HFFc6 (cell line): Measurements from ENCODE around the gene ANXA3. TPM values are rescaled to one million over a fixed set of nuclear protein-coding genes. Genes with fewer than 3 reads are reported as not detected.

Experiments
- DNase-seq: peaks from one replicate; pipeline ENCODE4 v3.0.0-alpha.2; 2018
- H3K27ac Mint-ChIP-seq: 2 replicates; pipeline ENCODE4 v1.8.0; 2020; ENCODE audit warnings: mild to moderate bottlenecking, mixed read lengths
- H3K27me3 Mint-ChIP-seq: 2 replicates; pipeline ENCODE4 v1.8.0; 2021; ENCODE audit warnings: mild to moderate bottlenecking, moderate library complexity, mixed read lengths; ENCODE audit not compliant: insufficient read depth
- H3K36me3 Mint-ChIP-seq: 2 replicates; pipeline ENCODE4 v1.8.0; 2021; ENCODE audit warnings: low read depth, mixed read lengths
- H3K4me1 Mint-ChIP-seq: 2 replicates; pipeline ENCODE4 v1.8.0; 2020; ENCODE audit warnings: low read depth, mixed read lengths
- H3K4me3 Mint-ChIP-seq: 2 replicates; pipeline ENCODE4 v1.8.0; 2020; ENCODE audit warnings: mild to moderate bottlenecking, moderate library complexity, mixed read lengths
- H3K9me3 Mint-ChIP-seq: 2 replicates; pipeline ENCODE4 v1.8.0; 2020; ENCODE audit warnings: mild to moderate bottlenecking, mixed read lengths
- CTCF ChIP-seq: fragments of 200-600 bp; sonication (generic); IDR thresholded peaks from 2 replicates; pipeline ENCODE4 v1.5.0; 2021; ENCODE audit warnings: antibody characterized with exemption, mild to moderate bottlenecking
- total RNA-seq, 6 experiments: library from RNA; stranded (reverse); fragmentation: NEBNext Ultra II Directional; extraction: Animal tissue kit (Norgen Biotek cat#: 25700); gene quantifications; 2 replicates in 1 of 6; 3 replicates in 5 of 6; pipeline ENCODE4 v1.2.3, GENCODE V29; 2021

The ANXA3 gene
- total RNA-seq, 6 experiments from 2014 or later = 1.5 to 3.0 (median 1.6) TPM

GRCh38 chr4:78520808-78521226 lies 30.8 kb upstream of the ANXA3 start:
- H3K4me1 Mint-ChIP-seq = peaks cover 33% of the 10 kb centered on the region
- DNase-seq = no peak
- peak overlapping the region; percentile 19; the same call in 1 of the 2 replicates for H3K27ac Mint-ChIP-seq
- H3K27me3 Mint-ChIP-seq = no peaks in the 10 kb centered on the region
- no peaks in the 10 kb centered on the region for H3K9me3 Mint-ChIP-seq
- TF ChIP-seq CTCF = no peak; the same call in 1 of the 2 replicates
- H3K36me3 Mint-ChIP-seq = no peaks in the 10 kb centered on the region
- peak overlapping the region; percentile 25; the same call in 1 of the 2 replicates for H3K4me3 Mint-ChIP-seq

GRCh38 chr4:78524009-78524408 lies 27.6 kb upstream of the ANXA3 start:
- TF ChIP-seq CTCF = no peak
- no peak for DNase-seq
- no peaks in the 10 kb centered on the region for H3K9me3 Mint-ChIP-seq
- H3K36me3 Mint-ChIP-seq = no peaks in the 10 kb centered on the region
- H3K27me3 Mint-ChIP-seq = no peaks in the 10 kb centered on the region
- H3K27ac Mint-ChIP-seq = no peak overlapping the region
- no peak overlapping the region for H3K4me3 Mint-ChIP-seq
- H3K4me1 Mint-ChIP-seq = peaks cover 18% of the 10 kb centered on the region

GRCh38 chr4:78525559-78525958 lies 26.0 kb upstream of the ANXA3 start:
- Mint-ChIP-seq H3K27ac (no peak overlapping the region), H3K9me3 (no peaks in the 10 kb centered on the region), H3K4me3 (no peak overlapping the region), H3K27me3 (no peaks in the 10 kb centered on the region), H3K36me3 (peaks cover 5% of the 10 kb centered on the region), H3K4me1 (peaks cover 12% of the 10 kb centered on the region)
- no peak for DNase-seq
- TF ChIP-seq CTCF = no peak

GRCh38 chr4:78527103-78527502 lies 24.5 kb upstream of the ANXA3 start:
- no peak for DNase-seq
- Mint-ChIP-seq H3K27me3 (no peaks in the 10 kb centered on the region), H3K4me1 (peaks cover 10% of the 10 kb centered on the region; the same call in 1 of the 2 replicates), H3K9me3 (no peaks in the 10 kb centered on the region), H3K36me3 (peaks cover 9% of the 10 kb centered on the region), H3K27ac (no peak overlapping the region), H3K4me3 (no peak overlapping the region)
- no peak for TF ChIP-seq CTCF

- no peak for TF ChIP-seq CTCF
- peaks cover 12% of the 10 kb centered on the region; the same call in 1 of the 2 replicates for H3K4me1 Mint-ChIP-seq
- no peaks in the 10 kb centered on the region for H3K27me3 Mint-ChIP-seq
- no peak overlapping the region for H3K27ac Mint-ChIP-seq
- H3K9me3 Mint-ChIP-seq = no peaks in the 10 kb centered on the region
- DNase-seq = no peak
- H3K36me3 Mint-ChIP-seq = peaks cover 9% of the 10 kb centered on the region
- no peak overlapping the region for H3K4me3 Mint-ChIP-seq
These were observed 24.0 kb upstream of the ANXA3 start for GRCh38 chr4:78527555-78527954.

GRCh38 chr4:78528327-78528726 lies 23.2 kb upstream of the ANXA3 start:
- no peak for TF ChIP-seq CTCF
- Mint-ChIP-seq H3K36me3 (peaks cover 9% of the 10 kb centered on the region), H3K4me3 (no peak overlapping the region), H3K4me1 (peaks cover 12% of the 10 kb centered on the region; the same call in 1 of the 2 replicates), H3K27me3 (no peaks in the 10 kb centered on the region), H3K9me3 (no peaks in the 10 kb centered on the region), H3K27ac (no peak overlapping the region)
- peak; percentile 35 for DNase-seq
